GM23338 (cell line): ENCODE measurements around the gene RAC2. TPM values are rescaled to one million over a fixed set of nuclear protein-coding genes. Genes with fewer than 3 reads are reported as not detected.

Source experiments
- ATAC-seq: fragments of 200-7000 bp; cut with Tn5 transposase; 3 replicates; pipeline ENCODE4 v1.9.1; 2020
- DNase-seq: peaks from one replicate; pipeline ENCODE4 v3.0.0-alpha.2; 2015; ENCODE audit warnings: low spot score
- H2AFZ ChIP-seq: fragments of 200-600 bp; sonication (generic); 2 replicates; pipeline ENCODE4 v1.8.0; 2016; ENCODE audit warnings: antibody characterized with exemption, mild to moderate bottlenecking, moderate library complexity
- H3F3A ChIP-seq: fragments of 200-600 bp; sonication (generic); replicated peaks from 2 replicates; pipeline ENCODE4 v1.8.0; 2017; ENCODE audit warnings: antibody characterized with exemption, mixed run types, low read depth
- H3K27ac ChIP-seq: fragments of 200-600 bp; sonication (generic); 2 replicates; pipeline ENCODE4 v1.6.1; 2016; ENCODE audit warnings: low read depth
- H3K27me3 ChIP-seq: fragments of 200-600 bp; sonication (generic); 2 replicates; pipeline ENCODE4 v1.8.0; 2016; ENCODE audit warnings: mild to moderate bottlenecking, mixed run types, moderate library complexity; ENCODE audit not compliant: insufficient read depth
- H3K36me3 ChIP-seq: fragments of 200-600 bp; sonication (generic); 2 replicates; pipeline ENCODE4 v1.8.0; 2016; ENCODE audit warnings: mild to moderate bottlenecking; ENCODE audit not compliant: insufficient read depth
- H3K4me1 ChIP-seq: fragments of 200-600 bp; sonication (generic); 2 replicates; pipeline ENCODE4 v1.8.0; 2016; ENCODE audit warnings: mild to moderate bottlenecking, moderate library complexity; ENCODE audit not compliant: insufficient read depth
- H3K4me2 ChIP-seq: fragments of 200-600 bp; sonication (generic); 2 replicates; pipeline ENCODE4 v1.7.1; 2017; ENCODE audit warnings: mixed run types
- H3K4me3 ChIP-seq: fragments of 200-600 bp; sonication (generic); 2 replicates; pipeline ENCODE4 v1.6.1; 2016; ENCODE audit warnings: mixed run types
- H3K79me2 ChIP-seq: fragments of 200-600 bp; sonication (generic); replicated peaks from 2 replicates; pipeline ENCODE4 v1.8.0; 2017; ENCODE audit warnings: mild to moderate bottlenecking; ENCODE audit not compliant: insufficient read depth
- H3K9me2 ChIP-seq: fragments of 200-600 bp; sonication (generic); 2 replicates; pipeline ENCODE4 v1.8.0; 2017; ENCODE audit not compliant: insufficient read depth
- H4K20me1 ChIP-seq: fragments of 200-600 bp; sonication (generic); replicated peaks from 2 replicates; pipeline ENCODE4 v1.8.0; 2017; ENCODE audit warnings: mild to moderate bottlenecking; ENCODE audit not compliant: insufficient read depth
- H3K27ac Mint-ChIP-seq: 2 replicates; pipeline ENCODE4 v1.8.0; 2020; ENCODE audit warnings: inconsistent platforms, mild to moderate bottlenecking, moderate library complexity, mixed read lengths
- H3K27me3 Mint-ChIP-seq: 3 replicates; pipeline ENCODE4 v1.8.0; 2022; ENCODE audit warnings: low read depth, mild to moderate bottlenecking, moderate library complexity, mixed read lengths, inconsistent platforms; ENCODE audit not compliant: insufficient read depth, poor library complexity
- H3K36me3 Mint-ChIP-seq: 3 replicates; pipeline ENCODE4 v1.8.0; 2021; ENCODE audit warnings: low read depth, mild to moderate bottlenecking, inconsistent platforms, moderate library complexity, mixed read lengths
- H3K4me1 Mint-ChIP-seq: 3 replicates; pipeline ENCODE4 v1.8.0; 2020; ENCODE audit warnings: mild to moderate bottlenecking, inconsistent platforms, mixed read lengths
- H3K4me3 Mint-ChIP-seq: 3 replicates; pipeline ENCODE4 v1.8.0; 2021; ENCODE audit warnings: moderate library complexity, mild to moderate bottlenecking, inconsistent platforms, mixed read lengths
- H3K9me3 Mint-ChIP-seq: 3 replicates; pipeline ENCODE4 v1.8.0; 2020; ENCODE audit warnings: moderate library complexity, mild to moderate bottlenecking, inconsistent platforms, mixed read lengths
- CREB1 ChIP-seq: fragments of 250-450 bp; sonication (Bioruptor Pico); IDR thresholded peaks from 2 replicates; pipeline ENCODE4 v1.5.0; 2020; ENCODE audit warnings: low read depth, mild to moderate bottlenecking, moderate library complexity
- EZH2 ChIP-seq: fragments of 200-600 bp; sonication (generic); IDR thresholded peaks from one replicate; pipeline ENCODE4 v1.8.0; 2017; ENCODE audit warnings: antibody characterized with exemption, mild to moderate bottlenecking, low read depth; ENCODE audit not compliant: unreplicated experiment
- EZH2phosphoT487 ChIP-seq: fragments of 200-600 bp; sonication (generic); IDR thresholded peaks from one replicate; pipeline ENCODE4 v1.8.1; 2018; ENCODE audit warnings: antibody characterized with exemption; ENCODE audit not compliant: unreplicated experiment
- NANOG ChIP-seq: IDR thresholded peaks from 2 replicates; pipeline ENCODE4 v1.6.1; 2016; ENCODE audit warnings: antibody characterized with exemption, borderline replicate concordance
- POLR2AphosphoS5 ChIP-seq: IDR thresholded peaks from 2 replicates; pipeline ENCODE4 v1.6.1; 2016; ENCODE audit warnings: antibody characterized with exemption, low read depth
- REST ChIP-seq: IDR thresholded peaks from one replicate; pipeline ENCODE4 v1.6.1; 2018; ENCODE audit warnings: antibody characterized with exemption; ENCODE audit not compliant: unreplicated experiment
- STAT1 ChIP-seq: IDR thresholded peaks from one replicate; pipeline ENCODE4 v1.6.1; 2016; ENCODE audit warnings: antibody characterized with exemption; ENCODE audit not compliant: unreplicated experiment
- ZNF114 ChIP-seq: fragments of 250-450 bp; sonication (Bioruptor Pico); IDR thresholded peaks from 2 replicates; pipeline ENCODE4 v1.5.0; 2020; ENCODE audit warnings: mild to moderate bottlenecking, moderate library complexity
- ZNF331 ChIP-seq: fragments of 250-450 bp; sonication (Bioruptor Pico); IDR thresholded peaks from 2 replicates; pipeline ENCODE4 v1.5.0; 2020; ENCODE audit warnings: low read depth, mild to moderate bottlenecking, moderate library complexity
- ZNF462 ChIP-seq: fragments of 250-450 bp; sonication (Bioruptor Pico); IDR thresholded peaks from 2 replicates; pipeline ENCODE4 v1.5.0; 2020; ENCODE audit warnings: mild to moderate bottlenecking, moderate library complexity
- polyA plus RNA-seq: library from polyadenylated mRNA; unstranded; fragments of >200 nt; fragmentation: Nextera tagmentation; extraction: Ambion mirVana; gene quantifications from 2 replicates; pipeline ENCODE4 v1.2.1, GENCODE V29; 2016
- total RNA-seq: library from RNA; depleted of rRNA; stranded (reverse); fragments of >200 nt; shearing (Covaris generic); gene quantifications from 2 replicates; pipeline ENCODE4 v1.2.3, GENCODE V29; 2014

Gene RAC2
- total and polyA plus RNA-seq, 2 experiments from 2014 or later = 2.4 to 2.7 TPM

- TF ChIP-seq REST (no peak), EZH2 (no peak), STAT1 (no peak), ZNF114 (CRISPR knock-in tag) (no peak), POLR2AphosphoS5 (no peak)
Measured at GRCh38 chr22:37185646-37186227, 58.3 kb downstream of the RAC2 start (continued).

- Mint-ChIP-seq H3K27me3 (peaks cover 12% of the 10 kb centered on the region), H3K36me3 (peaks cover 3% of the 10 kb centered on the region), H3K9me3 (no peaks in the 10 kb centered on the region; the same call in 2 of the 3 replicates), H3K27ac (no peak overlapping the region), H3K4me3 (no peak overlapping the region), H3K4me1 (peaks cover 34% of the 10 kb centered on the region)
- H3K4me3 ChIP-seq = no peak overlapping the region
- H3F3A ChIP-seq = peaks cover 10% of the 10 kb centered on the region; the same call in 1 of the 2 replicates
- ATAC-seq = no peak
- H3K9me2 ChIP-seq = no peaks in the 10 kb centered on the region
- H3K4me2 ChIP-seq = no peak overlapping the region
- no peaks in the 10 kb centered on the region for H3K27me3 ChIP-seq
- peaks cover 33% of the 10 kb centered on the region for H3K4me1 ChIP-seq
- no peak overlapping the region for H2AFZ ChIP-seq
- H3K36me3 ChIP-seq = no peaks in the 10 kb centered on the region
- no peak for DNase-seq
- no peaks in the 10 kb centered on the region for H3K79me2 ChIP-seq
- no peak overlapping the region for H3K27ac ChIP-seq
- H4K20me1 ChIP-seq = no peaks in the 10 kb centered on the region
- TF ChIP-seq CREB1 (CRISPR knock-in tag) = no peak
- TF ChIP-seq NANOG = no peak
- TF ChIP-seq ZNF114 (CRISPR knock-in tag) = no peak
- TF ChIP-seq REST = no peak
- TF ChIP-seq EZH2 = no peak
- no peak for TF ChIP-seq ZNF462
- no peak for TF ChIP-seq ZNF331 (CRISPR knock-in tag)
- no peak for TF ChIP-seq EZH2phosphoT487
Measured at GRCh38 chr22:37184816-37185541, 59.1 kb downstream of the RAC2 start.
